Type B pancreatic cell (in vitro differentiated cells): ENCODE measurements around the gene CASKIN2. TPM values are rescaled to one million over a fixed set of nuclear protein-coding genes. Genes with fewer than 3 reads are reported as not detected.

Experiments
- DNase-seq: peaks from one replicate; pipeline ENCODE4 v3.0.0; 2021; ENCODE audit warnings: mixed read lengths; ENCODE audit not compliant: unreplicated experiment; ENCODE audit errors: extremely low spot score
- H3K27ac Mint-ChIP-seq: 2 replicates; pipeline ENCODE4 v1.8.0; 2021; ENCODE audit warnings: mild to moderate bottlenecking, mixed read lengths
- H3K27me3 Mint-ChIP-seq: 2 replicates; pipeline ENCODE4 v1.8.0; 2021; ENCODE audit warnings: mixed read lengths
- H3K36me3 Mint-ChIP-seq: 2 replicates; pipeline ENCODE4 v1.8.0; 2021; ENCODE audit warnings: mixed read lengths
- H3K4me1 Mint-ChIP-seq: one replicate; pipeline ENCODE4 v1.8.0; 2021; ENCODE audit warnings: mixed read lengths; ENCODE audit not compliant: unreplicated experiment
- H3K4me3 Mint-ChIP-seq: 2 replicates; pipeline ENCODE4 v1.8.0; 2021; ENCODE audit warnings: mild to moderate bottlenecking, mixed read lengths
- H3K9me3 Mint-ChIP-seq: 2 replicates; pipeline ENCODE4 v1.8.0; 2021; ENCODE audit warnings: mixed read lengths
- microRNA-seq: library from miRNA; unstranded; fragments of <30 nt; microRNA quantifications from one replicate; pipeline ENCODE4, GENCODE V29; 2020
- total RNA-seq: library from RNA; stranded (reverse); gene quantifications from 2 replicates; pipeline ENCODE4 v1.2.1, GENCODE V29; 2021; ENCODE audit warnings: low replicate concordance
- TF ChIP-seq, protein P1 (sequence below): fragments of 200-600 bp; sonication (generic); conservative IDR thresholded peaks from 2 replicates; pipeline ENCODE4 v1.5.0; 2021; ENCODE audit warnings: antibody characterized with exemption, mild to moderate bottlenecking

The CASKIN2 gene
- total RNA-seq, 1 donor from 2014 or later: 31.2 TPM

DNA sequence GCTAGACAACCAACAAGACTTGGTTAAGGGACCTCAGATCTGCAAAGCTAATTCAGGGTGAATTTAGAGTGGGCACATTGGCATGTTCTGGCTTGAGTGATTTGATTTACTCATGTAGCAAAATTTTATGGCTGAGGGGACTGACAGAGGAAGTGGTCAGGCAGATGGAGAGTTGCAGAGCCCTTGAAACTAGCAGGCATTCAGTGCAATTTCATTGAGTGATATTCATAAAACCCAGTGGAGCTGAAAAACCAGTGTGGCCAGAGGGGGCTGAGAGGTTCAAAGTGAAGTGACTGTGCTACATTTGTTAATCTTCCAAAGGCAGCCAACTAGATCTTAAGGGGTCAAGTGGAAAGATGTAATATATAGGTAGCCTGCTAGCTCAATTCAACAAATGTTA, 61.1 kb downstream of the CASKIN2 start:
- TF ChIP-seq, protein P1, sequence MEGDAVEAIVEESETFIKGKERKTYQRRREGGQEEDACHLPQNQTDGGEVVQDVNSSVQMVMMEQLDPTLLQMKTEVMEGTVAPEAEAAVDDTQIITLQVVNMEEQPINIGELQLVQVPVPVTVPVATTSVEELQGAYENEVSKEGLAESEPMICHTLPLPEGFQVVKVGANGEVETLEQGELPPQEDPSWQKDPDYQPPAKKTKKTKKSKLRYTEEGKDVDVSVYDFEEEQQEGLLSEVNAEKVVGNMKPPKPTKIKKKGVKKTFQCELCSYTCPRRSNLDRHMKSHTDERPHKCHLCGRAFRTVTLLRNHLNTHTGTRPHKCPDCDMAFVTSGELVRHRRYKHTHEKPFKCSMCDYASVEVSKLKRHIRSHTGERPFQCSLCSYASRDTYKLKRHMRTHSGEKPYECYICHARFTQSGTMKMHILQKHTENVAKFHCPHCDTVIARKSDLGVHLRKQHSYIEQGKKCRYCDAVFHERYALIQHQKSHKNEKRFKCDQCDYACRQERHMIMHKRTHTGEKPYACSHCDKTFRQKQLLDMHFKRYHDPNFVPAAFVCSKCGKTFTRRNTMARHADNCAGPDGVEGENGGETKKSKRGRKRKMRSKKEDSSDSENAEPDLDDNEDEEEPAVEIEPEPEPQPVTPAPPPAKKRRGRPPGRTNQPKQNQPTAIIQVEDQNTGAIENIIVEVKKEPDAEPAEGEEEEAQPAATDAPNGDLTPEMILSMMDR: no peak
- H3K27me3 Mint-ChIP-seq: no peaks in the 10 kb centered on the region
- peak overlapping the region; percentile 21 for H3K27ac Mint-ChIP-seq
- H3K36me3 Mint-ChIP-seq: no peaks in the 10 kb centered on the region
- H3K4me3 Mint-ChIP-seq: peak overlapping the region; percentile 44
- H3K9me3 Mint-ChIP-seq: no peaks in the 10 kb centered on the region
- H3K4me1 Mint-ChIP-seq: peaks cover 24% of the 10 kb centered on the region
- DNase-seq: no peak

- no peak overlapping the region for H3K27ac Mint-ChIP-seq
- TF ChIP-seq, protein P1: no peak
- DNase-seq: no peak
- H3K36me3 Mint-ChIP-seq: no peaks in the 10 kb centered on the region
- H3K27me3 Mint-ChIP-seq: no peaks in the 10 kb centered on the region
- H3K9me3 Mint-ChIP-seq: no peaks in the 10 kb centered on the region
- no peak overlapping the region for H3K4me3 Mint-ChIP-seq
- peaks cover under 1% of the 10 kb centered on the region for H3K4me1 Mint-ChIP-seq
These were observed 65.1 kb downstream of the CASKIN2 start for GRCh38 chr17:75450270-75450669.

Small RNA genes within 50 kb of the gene (microRNA-seq; reads per million reads assigned to microRNA genes)
- gene MIR6785: not detected

Other genes with a start within 250 kb of the CASKIN2 start
- gene MIF4GD, start 244.3 kb downstream of the CASKIN2 start, total RNA-seq: 11.9 and 16.6 TPM in 2 replicates
- 17.0 and 17.8 TPM in 2 replicates for gene SLC25A19, start 226.1 kb downstream of the CASKIN2 start, total RNA-seq
- 65.3 and 76.0 TPM in 2 replicates for gene GRB2, start 109.9 kb downstream of the CASKIN2 start, total RNA-seq
- 86.5 and 112 TPM in 2 replicates for gene TMEM94, start 58.9 kb downstream of the CASKIN2 start, total RNA-seq
- gene TSEN54, start 991 bp upstream of the CASKIN2 start, total RNA-seq: 28.4 and 41.0 TPM in 2 replicates
- gene LLGL2, start 10.2 kb upstream of the CASKIN2 start, total RNA-seq: 90.6 and 226 TPM in 2 replicates
- gene MYO15B, start 72.3 kb upstream of the CASKIN2 start, total RNA-seq: 48.2 and 49.0 TPM in 2 replicates
- 9.3 and 17.7 TPM in 2 replicates for gene SMIM5, start 117.9 kb upstream of the CASKIN2 start, total RNA-seq
- 64.7 and 90.4 TPM in 2 replicates for gene RECQL5, start 151.6 kb upstream of the CASKIN2 start, total RNA-seq
- gene SAP30BP, start 151.8 kb upstream of the CASKIN2 start, total RNA-seq: 88.1 and 89.3 TPM in 2 replicates
- 26.4 and 57.8 TPM in 2 replicates for gene ITGB4, start 205.9 kb upstream of the CASKIN2 start, total RNA-seq
- 33.0 and 59.8 TPM in 2 replicates for gene GALK1, start 249.7 kb upstream of the CASKIN2 start, total RNA-seq